SH-SY5Y (cell line): Measurements from ENCODE around the gene SCAF4.

ENCODE experiments used
- GATA2 ChIP-seq: IDR thresholded peaks from 2 replicates; pipeline ENCODE4 v1.6.1; 2011; ENCODE audit warnings: mild to moderate bottlenecking, low read depth, low read length
- GATA3 ChIP-seq: IDR thresholded peaks from 2 replicates; pipeline ENCODE4 v1.6.1; 2011; ENCODE audit warnings: low read depth, mild to moderate bottlenecking, low read length, moderate library complexity

GRCh38 chr21:31687108-31687507 lies 44.8 kb downstream of the SCAF4 start:
- TF ChIP-seq GATA2 (no peak), GATA3 (no peak)
